GM19438 (cell line): Measurements from ENCODE around the gene RNF222.

Experiments used
- ATAC-seq: cut with Tn5 transposase; IDR thresholded peaks from one replicate; pipeline ENCODE4 v1.9.1; 2021; ENCODE audit warnings: low read depth; ENCODE audit not compliant: unreplicated experiment

Gene RNF222

GRCh38 chr17:8397636-8398035, at the start of gene RNF222:
RNF222 (minus strand) TSS chr17:8397827; CDS start chr17:8393461, 4,366 bp downstream.
- no peak for ATAC-seq

- ATAC-seq = no peak
These were observed 47.9 kb upstream of the RNF222 start for GRCh38 chr17:8445536-8445935.

GRCh38 chr17:8444494-8444893, 46.9 kb upstream of the RNF222 start:
- ATAC-seq = no peak

GRCh38 chr17:8443756-8444155, 46.1 kb upstream of the RNF222 start:
- ATAC-seq = no peak

- ATAC-seq = no peak
These were observed 44.7 kb upstream of the RNF222 start for GRCh38 chr17:8442310-8442709.

- ATAC-seq = no peak
These were observed 44.1 kb upstream of the RNF222 start for GRCh38 chr17:8441690-8442089.

GRCh38 chr17:8439681-8440080, 42.1 kb upstream of the RNF222 start:
- ATAC-seq = no peak

GRCh38 chr17:8438441-8438840, 40.8 kb upstream of the RNF222 start:
- no peak for ATAC-seq

- no peak for ATAC-seq
These were observed 39.2 kb upstream of the RNF222 start for GRCh38 chr17:8436844-8437171.

- ATAC-seq = peak; percentile 51
These were observed 38.7 kb upstream of the RNF222 start for GRCh38 chr17:8436169-8436843.

- ATAC-seq = peak; percentile 91
These were observed 37.9 kb upstream of the RNF222 start, which contains the start of gene NDEL1 for GRCh38 chr17:8435245-8436168. NDEL1 (plus strand) TSS chr17:8435884; CDS start chr17:8444272, 8,388 bp downstream.

GRCh38 chr17:8430966-8431365, 33.3 kb upstream of the RNF222 start:
- no peak for ATAC-seq

GRCh38 chr17:8426802-8427201, 29.2 kb upstream of the RNF222 start:
- no peak for ATAC-seq

- no peak for ATAC-seq
These were observed 28.6 kb upstream of the RNF222 start for GRCh38 chr17:8426094-8426720.

GRCh38 chr17:8421571-8421970, 23.9 kb upstream of the RNF222 start:
- ATAC-seq = no peak

GRCh38 chr17:8420041-8420934, 22.7 kb upstream of the RNF222 start:
- ATAC-seq = no peak

GRCh38 chr17:8419305-8419704, 21.7 kb upstream of the RNF222 start:
- no peak for ATAC-seq

GRCh38 chr17:8418471-8418870, 20.8 kb upstream of the RNF222 start:
- no peak for ATAC-seq

GRCh38 chr17:8417806-8418205, 20.2 kb upstream of the RNF222 start:
- ATAC-seq = no peak

GRCh38 chr17:8413938-8414337, 16.3 kb upstream of the RNF222 start:
- no peak for ATAC-seq
